Measurements from ENCODE around the gene TPH1. TPM values are rescaled to one million over a fixed set of nuclear protein-coding genes. Genes with fewer than 3 reads are reported as not detected.
A peak's percentile ranks its signal among the peaks of the same experiment; 100 is the strongest.

The TPH1 gene
- total and polyA plus RNA-seq, 10 of the 15 experiments (the other 5 are each of a cell fraction or from before 2014, with no cell fraction given), result 0.05 to 0.82 (median 0.29) TPM

DNA sequence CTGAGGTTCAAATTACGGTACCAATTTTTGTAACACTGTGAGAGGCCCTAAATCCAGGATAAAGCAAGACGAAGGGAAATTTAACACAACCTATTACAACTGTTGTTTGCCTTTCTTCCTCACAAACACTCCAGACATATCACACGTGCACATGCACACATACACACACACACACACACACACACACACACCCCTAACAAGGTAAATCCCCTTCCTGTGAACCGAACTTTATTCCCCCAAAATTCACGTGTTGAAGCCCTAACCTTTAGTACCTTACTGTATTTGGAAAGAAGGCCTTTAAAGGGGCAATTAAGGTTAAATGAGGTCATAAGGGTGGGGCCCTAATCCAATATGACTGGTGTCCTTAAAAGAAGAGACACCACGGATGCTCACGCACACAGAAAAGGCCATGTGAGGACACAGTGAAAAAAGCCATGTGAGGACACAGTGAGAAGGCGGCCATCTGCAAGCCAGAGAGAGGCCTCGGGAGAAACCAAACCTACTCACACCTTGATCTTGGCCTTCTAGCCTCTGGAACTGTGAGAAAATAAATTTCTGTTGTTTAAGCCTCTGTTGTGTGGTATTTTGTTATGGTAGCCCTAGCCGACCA lies 35.0 kb downstream of the TPH1 start:
- Histone ChIP-seq H2AFZ (ENCODE audit: control insufficient read depth, low read depth, low read length) (no peak overlapping the region), H4K20me1 (ENCODE audit: control insufficient read depth, insufficient read depth) (no peaks in the 10 kb centered on the region), H3K9me3 (replicated peaks; ENCODE audit: control insufficient read depth, insufficient read depth, low read length) (no peaks in the 10 kb centered on the region), H3K9ac (ENCODE audit: control insufficient read depth, insufficient read depth, low read length) (no peak overlapping the region), H3K27ac (ENCODE audit: control insufficient read depth, insufficient read depth) (no peak overlapping the region), H3K27me3 (replicated peaks in 1 of 2; ENCODE audit: control insufficient read depth in 2 of 2, insufficient read depth in 2 of 2, low read length in 1 of 2) (no peaks in the 10 kb centered on the region), H3K4me1 (ENCODE audit: control insufficient read depth, insufficient read depth, low read length) (peaks cover 23% of the 10 kb centered on the region), H3K36me3 (ENCODE audit: control insufficient read depth in 2 of 2, insufficient read depth in 2 of 2, low read length in 1 of 2) (peaks cover 0 to 2% of the 10 kb centered on the region in 2 experiments; a peak in 1 of 4 replicates), H3K4me2 (ENCODE audit: control insufficient read depth, insufficient read depth) (peak overlapping the region; percentile 93), H3K4me3 (no peak overlapping the region), H3K79me2 (ENCODE audit: control insufficient read depth, insufficient read depth, low read length) (peaks cover 9% of the 10 kb centered on the region)
- intact Hi-C loops (cut with micrococcal nuclease; ENCODE audit: unreplicated experiment) (no loop called here), in situ Hi-C loops (cut with MboI) (no loop called here)
- BruUV-seq (replicated peaks), result TSS peak; percentile 55
- ChIA-PET CTCF (interaction anchor here (4.1 kb wide), 1 partner anchor 19 kb away, joined by 20 read pairs; no protein-coding TSS in a partner anchor), POLR2A (no interaction called here), SMC1A (ENCODE audit: uncharacterized antibody, unreplicated experiment) (interaction anchor here (0.9 kb wide), 1 partner anchor 93 kb away, joined by 3 read pairs; no protein-coding TSS in a partner anchor), RAD21 (ENCODE audit: unreplicated experiment) (interaction anchor here (1.2 kb wide), 1 partner anchor 17 kb away, joined by 3 read pairs; no protein-coding TSS in a partner anchor)
- WGBS (ENCODE audit: insufficient coverage, insufficient replicate concordance, low lambda C conversion rate, missing lambda C conversion rate), result 74% methylated on average over 10 of the region's 10 CpGs
- ATAC-seq (no peak), FAIRE-seq (no peak), DNase-seq (ENCODE audit: low read depth, low spot score) (no peak)
- no peak for TF ChIP-seq ATF7 (IDR thresholded peaks at IDR 0.05; ENCODE audit: low read depth)
- no peak for TF ChIP-seq EZH2 (IDR thresholded peaks at IDR 0.05; ENCODE audit: borderline replicate concordance, control insufficient read depth, low read depth, low read length)
- TF ChIP-seq, protein P1, sequence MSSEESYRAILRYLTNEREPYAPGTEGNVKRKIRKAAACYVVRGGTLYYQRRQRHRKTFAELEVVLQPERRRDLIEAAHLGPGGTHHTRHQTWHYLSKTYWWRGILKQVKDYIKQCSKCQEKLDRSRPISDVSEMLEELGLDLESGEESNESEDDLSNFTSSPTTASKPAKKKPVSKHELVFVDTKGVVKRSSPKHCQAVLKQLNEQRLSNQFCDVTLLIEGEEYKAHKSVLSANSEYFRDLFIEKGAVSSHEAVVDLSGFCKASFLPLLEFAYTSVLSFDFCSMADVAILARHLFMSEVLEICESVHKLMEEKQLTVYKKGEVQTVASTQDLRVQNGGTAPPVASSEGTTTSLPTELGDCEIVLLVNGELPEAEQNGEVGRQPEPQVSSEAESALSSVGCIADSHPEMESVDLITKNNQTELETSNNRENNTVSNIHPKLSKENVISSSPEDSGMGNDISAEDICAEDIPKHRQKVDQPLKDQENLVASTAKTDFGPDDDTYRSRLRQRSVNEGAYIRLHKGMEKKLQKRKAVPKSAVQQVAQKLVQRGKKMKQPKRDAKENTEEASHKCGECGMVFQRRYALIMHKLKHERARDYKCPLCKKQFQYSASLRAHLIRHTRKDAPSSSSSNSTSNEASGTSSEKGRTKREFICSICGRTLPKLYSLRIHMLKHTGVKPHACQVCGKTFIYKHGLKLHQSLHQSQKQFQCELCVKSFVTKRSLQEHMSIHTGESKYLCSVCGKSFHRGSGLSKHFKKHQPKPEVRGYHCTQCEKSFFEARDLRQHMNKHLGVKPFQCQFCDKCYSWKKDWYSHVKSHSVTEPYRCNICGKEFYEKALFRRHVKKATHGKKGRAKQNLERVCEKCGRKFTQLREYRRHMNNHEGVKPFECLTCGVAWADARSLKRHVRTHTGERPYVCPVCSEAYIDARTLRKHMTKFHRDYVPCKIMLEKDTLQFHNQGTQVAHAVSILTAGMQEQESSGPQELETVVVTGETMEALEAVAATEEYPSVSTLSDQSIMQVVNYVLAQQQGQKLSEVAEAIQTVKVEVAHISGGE (CRISPR knock-in tag; IDR thresholded peaks at IDR 0.05), result no peak
- TF ChIP-seq, protein P2, sequence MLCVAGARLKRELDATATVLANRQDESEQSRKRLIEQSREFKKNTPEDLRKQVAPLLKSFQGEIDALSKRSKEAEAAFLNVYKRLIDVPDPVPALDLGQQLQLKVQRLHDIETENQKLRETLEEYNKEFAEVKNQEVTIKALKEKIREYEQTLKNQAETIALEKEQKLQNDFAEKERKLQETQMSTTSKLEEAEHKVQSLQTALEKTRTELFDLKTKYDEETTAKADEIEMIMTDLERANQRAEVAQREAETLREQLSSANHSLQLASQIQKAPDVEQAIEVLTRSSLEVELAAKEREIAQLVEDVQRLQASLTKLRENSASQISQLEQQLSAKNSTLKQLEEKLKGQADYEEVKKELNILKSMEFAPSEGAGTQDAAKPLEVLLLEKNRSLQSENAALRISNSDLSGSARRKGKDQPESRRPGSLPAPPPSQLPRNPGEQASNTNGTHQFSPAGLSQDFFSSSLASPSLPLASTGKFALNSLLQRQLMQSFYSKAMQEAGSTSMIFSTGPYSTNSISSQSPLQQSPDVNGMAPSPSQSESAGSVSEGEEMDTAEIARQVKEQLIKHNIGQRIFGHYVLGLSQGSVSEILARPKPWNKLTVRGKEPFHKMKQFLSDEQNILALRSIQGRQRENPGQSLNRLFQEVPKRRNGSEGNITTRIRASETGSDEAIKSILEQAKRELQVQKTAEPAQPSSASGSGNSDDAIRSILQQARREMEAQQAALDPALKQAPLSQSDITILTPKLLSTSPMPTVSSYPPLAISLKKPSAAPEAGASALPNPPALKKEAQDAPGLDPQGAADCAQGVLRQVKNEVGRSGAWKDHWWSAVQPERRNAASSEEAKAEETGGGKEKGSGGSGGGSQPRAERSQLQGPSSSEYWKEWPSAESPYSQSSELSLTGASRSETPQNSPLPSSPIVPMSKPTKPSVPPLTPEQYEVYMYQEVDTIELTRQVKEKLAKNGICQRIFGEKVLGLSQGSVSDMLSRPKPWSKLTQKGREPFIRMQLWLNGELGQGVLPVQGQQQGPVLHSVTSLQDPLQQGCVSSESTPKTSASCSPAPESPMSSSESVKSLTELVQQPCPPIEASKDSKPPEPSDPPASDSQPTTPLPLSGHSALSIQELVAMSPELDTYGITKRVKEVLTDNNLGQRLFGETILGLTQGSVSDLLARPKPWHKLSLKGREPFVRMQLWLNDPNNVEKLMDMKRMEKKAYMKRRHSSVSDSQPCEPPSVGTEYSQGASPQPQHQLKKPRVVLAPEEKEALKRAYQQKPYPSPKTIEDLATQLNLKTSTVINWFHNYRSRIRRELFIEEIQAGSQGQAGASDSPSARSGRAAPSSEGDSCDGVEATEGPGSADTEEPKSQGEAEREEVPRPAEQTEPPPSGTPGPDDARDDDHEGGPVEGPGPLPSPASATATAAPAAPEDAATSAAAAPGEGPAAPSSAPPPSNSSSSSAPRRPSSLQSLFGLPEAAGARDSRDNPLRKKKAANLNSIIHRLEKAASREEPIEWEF (IDR thresholded peaks at IDR 0.05; ENCODE audit: insufficient replicate concordance, low read depth, low read length), result no peak
- TF ChIP-seq NR2C2 (IDR thresholded peaks at IDR 0.05; ENCODE audit: borderline replicate concordance, control insufficient read depth, insufficient read length, low read depth), result no peak
- no peak for TF ChIP-seq STAT3 (IDR thresholded peaks at IDR 0.05; ENCODE audit: low read depth, low read length)
- no peak for TF ChIP-seq CREB1 (IDR thresholded peaks at IDR 0.05; ENCODE audit: low read depth)
- TF ChIP-seq FOS (IDR thresholded peaks at IDR 0.05; ENCODE audit: borderline replicate concordance, extremely low read depth, insufficient read length), result no peak
- TF ChIP-seq, protein P3, sequence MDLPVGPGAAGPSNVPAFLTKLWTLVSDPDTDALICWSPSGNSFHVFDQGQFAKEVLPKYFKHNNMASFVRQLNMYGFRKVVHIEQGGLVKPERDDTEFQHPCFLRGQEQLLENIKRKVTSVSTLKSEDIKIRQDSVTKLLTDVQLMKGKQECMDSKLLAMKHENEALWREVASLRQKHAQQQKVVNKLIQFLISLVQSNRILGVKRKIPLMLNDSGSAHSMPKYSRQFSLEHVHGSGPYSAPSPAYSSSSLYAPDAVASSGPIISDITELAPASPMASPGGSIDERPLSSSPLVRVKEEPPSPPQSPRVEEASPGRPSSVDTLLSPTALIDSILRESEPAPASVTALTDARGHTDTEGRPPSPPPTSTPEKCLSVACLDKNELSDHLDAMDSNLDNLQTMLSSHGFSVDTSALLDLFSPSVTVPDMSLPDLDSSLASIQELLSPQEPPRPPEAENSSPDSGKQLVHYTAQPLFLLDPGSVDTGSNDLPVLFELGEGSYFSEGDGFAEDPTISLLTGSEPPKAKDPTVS (IDR thresholded peaks at IDR 0.05; ENCODE audit: low read depth, low read length), result no peak
- no peak for TF ChIP-seq POLR2AphosphoS2 (IDR thresholded peaks at IDR 0.05; ENCODE audit: low read depth, low read length)
